Fibroblast of lung (primary cell): ENCODE measurements around the gene FNDC10. TPM values are rescaled to one million over a fixed set of nuclear protein-coding genes. Genes with fewer than 3 reads are reported as not detected.

ENCODE experiments used
- DNase-seq, 2 donors: peaks; one replicate each; pipeline versions ENCODE4 v3.0.0 to v3.0.0-alpha.2; 2010; ENCODE audit warnings: low read depth in 2 of 2
- H2AFZ ChIP-seq: 2 replicates; pipeline ENCODE4 v1.5.1; 2012; ENCODE audit warnings: low read length, control low read depth, inconsistent platforms
- H3K27ac ChIP-seq: 2 replicates; pipeline ENCODE4 v1.5.1; 2011; ENCODE audit warnings: low read length, control low read depth; ENCODE audit not compliant: insufficient read depth
- H3K27me3 ChIP-seq: 2 replicates; pipeline ENCODE4 v1.5.1; 2011; ENCODE audit warnings: mild to moderate bottlenecking, low read length; ENCODE audit not compliant: control insufficient read depth, insufficient read depth
- H3K36me3 ChIP-seq: 2 replicates; pipeline ENCODE4 v1.5.1; 2011; ENCODE audit warnings: low read length; ENCODE audit not compliant: control insufficient read depth, insufficient read depth
- H3K4me1 ChIP-seq: 2 replicates; pipeline ENCODE4 v1.5.1; 2011; ENCODE audit warnings: low read length; ENCODE audit not compliant: control insufficient read depth, insufficient read depth; ENCODE audit errors: extremely low read depth
- H3K4me2 ChIP-seq: 2 replicates; pipeline ENCODE4 v1.5.1; 2011; ENCODE audit warnings: low read length, control low read depth; ENCODE audit not compliant: insufficient read depth; ENCODE audit errors: extremely low read depth
- H3K4me3 ChIP-seq, 4 experiments: fragments of 200-600 bp in 1 of 4; sonication (generic) in 1 of 4; replicated peaks in 1 of 4; 2 replicates each; pipeline ENCODE4 v1.5.1; 2011 to 2016; ENCODE audit warnings: low read length in 4 of 4, low read depth in 3 of 4, mild to moderate bottlenecking in 3 of 4, control low read depth in 2 of 4, inconsistent platforms in 1 of 4, mixed read lengths in 1 of 4; ENCODE audit not compliant: insufficient read depth in 1 of 4; ENCODE audit errors: control extremely low read depth in 1 of 4
- H3K79me2 ChIP-seq: 2 replicates; pipeline ENCODE4 v1.5.1; 2012; ENCODE audit warnings: mild to moderate bottlenecking, low read length, inconsistent platforms; ENCODE audit not compliant: control insufficient read depth, insufficient read depth
- H3K9ac ChIP-seq: 2 replicates; pipeline ENCODE4 v1.5.1; 2011; ENCODE audit warnings: mild to moderate bottlenecking, low read length, control low read depth; ENCODE audit not compliant: insufficient read depth
- H3K9me3 ChIP-seq: 2 replicates; pipeline ENCODE4 v1.5.1; 2012; ENCODE audit warnings: low read depth, low read length; ENCODE audit not compliant: control insufficient read depth, insufficient read depth
- H4K20me1 ChIP-seq: 2 replicates; pipeline ENCODE4 v1.5.1; 2011; ENCODE audit warnings: low read length; ENCODE audit not compliant: control insufficient read depth, insufficient read depth; ENCODE audit errors: extremely low read depth
- CTCF ChIP-seq, 2 donors: IDR thresholded peaks in 1 of 2; conservative IDR thresholded peaks in 1 of 2; 1 replicate in 1 of 2; 2 replicates in 1 of 2; pipeline ENCODE4 v1.5.1; 2011 to 2012; ENCODE audit warnings: low read length in 2 of 2, control low read depth in 1 of 2, inconsistent platforms in 1 of 2, low read depth in 1 of 2, mild to moderate bottlenecking in 1 of 2
- EZH2 ChIP-seq: IDR thresholded peaks from 2 replicates; pipeline ENCODE4 v1.5.1; 2012; ENCODE audit warnings: low read length, control low read depth, mild to moderate bottlenecking; ENCODE audit errors: missing control alignments
- polyA plus RNA-seq, 2 donors: library from polyadenylated mRNA; depleted of rRNA in 1 of 2; stranded (reverse) in 1 of 2; unstranded in 1 of 2; fragments of >200 nt; gene quantifications; 2 replicates each; pipeline ENCODE4 v1.2.1, GENCODE V29; 2011 to 2012; ENCODE audit warnings: missing spikeins in 1 of 2
- total RNA-seq: library from RNA; depleted of rRNA; stranded (reverse); fragments of >200 nt; gene quantifications from 2 replicates; pipeline ENCODE4 v1.2.1, GENCODE V29; 2014

Gene FNDC10
- total and polyA plus RNA-seq, 2 donors (not counting 1 experiment from before 2014, with no cell fraction given): 0.50 to 2.0 TPM

GRCh38 chr1:1583347-1584010, 16.5 kb downstream of the FNDC10 start:
- Histone ChIP-seq H3K36me3 (no peaks in the 10 kb centered on the region), H4K20me1 (no peaks in the 10 kb centered on the region), H3K27me3 (peaks cover 6% of the 10 kb centered on the region), H2AFZ (no peak overlapping the region), H3K79me2 (no peaks in the 10 kb centered on the region), H3K4me2 (no peak overlapping the region), H3K9ac (no peak overlapping the region), H3K4me3 (no peak overlapping the region), H3K4me1 (no peaks in the 10 kb centered on the region), H3K27ac (no peak overlapping the region), H3K9me3 (no peaks in the 10 kb centered on the region)
- TF ChIP-seq CTCF (conservative IDR thresholded peaks at IDR 0.05 in 1 of 2, IDR thresholded peaks at IDR 0.05 in 1 of 2; ENCODE audit: low read depth in 1 of 2, low read length in 2 of 2): no peak
- no peak for TF ChIP-seq EZH2
- DNase-seq: no peak

- Histone ChIP-seq H3K27ac (no peak overlapping the region), H3K4me1 (no peaks in the 10 kb centered on the region), H2AFZ (no peak overlapping the region), H3K4me3 (no peak overlapping the region), H4K20me1 (no peaks in the 10 kb centered on the region), H3K9ac (no peak overlapping the region), H3K36me3 (no peaks in the 10 kb centered on the region), H3K79me2 (no peaks in the 10 kb centered on the region), H3K4me2 (no peak overlapping the region), H3K9me3 (no peaks in the 10 kb centered on the region), H3K27me3 (peaks cover 10% of the 10 kb centered on the region)
- no peak for TF ChIP-seq CTCF (conservative IDR thresholded peaks at IDR 0.05 in 1 of 2, IDR thresholded peaks at IDR 0.05 in 1 of 2; ENCODE audit: low read depth in 1 of 2, low read length in 2 of 2)
- TF ChIP-seq EZH2: no peak
- no peak for DNase-seq
These were observed 17.2 kb downstream of the FNDC10 start for GRCh38 chr1:1582585-1583346.

GRCh38 chr1:1578371-1578940, 21.5 kb downstream of the FNDC10 start:
- Histone ChIP-seq H3K9me3 (no peaks in the 10 kb centered on the region), H3K4me2 (no peak overlapping the region), H3K9ac (no peak overlapping the region), H4K20me1 (no peaks in the 10 kb centered on the region), H2AFZ (no peak overlapping the region), H3K36me3 (no peaks in the 10 kb centered on the region), H3K4me3 (no peak overlapping the region), H3K27me3 (peaks cover 11% of the 10 kb centered on the region), H3K27ac (no peak overlapping the region), H3K4me1 (peaks cover 3% of the 10 kb centered on the region), H3K79me2 (peaks cover 10% of the 10 kb centered on the region)
- no peak for TF ChIP-seq EZH2
- TF ChIP-seq CTCF (conservative IDR thresholded peaks at IDR 0.05 in 1 of 2, IDR thresholded peaks at IDR 0.05 in 1 of 2; ENCODE audit: low read depth in 1 of 2, low read length in 2 of 2): no peak
- no peak for DNase-seq
